HFFc6 (cell line): ENCODE results near the gene TLR2. TPM values are rescaled to one million over a fixed set of nuclear protein-coding genes. Genes with fewer than 3 reads are reported as not detected.

Experiments used
- DNase-seq: peaks from one replicate; pipeline ENCODE4 v3.0.0-alpha.2; 2018
- H3K27ac Mint-ChIP-seq: 2 replicates; pipeline ENCODE4 v1.8.0; 2020; ENCODE audit warnings: mild to moderate bottlenecking, mixed read lengths
- H3K27me3 Mint-ChIP-seq: 2 replicates; pipeline ENCODE4 v1.8.0; 2021; ENCODE audit warnings: mild to moderate bottlenecking, moderate library complexity, mixed read lengths; ENCODE audit not compliant: insufficient read depth
- H3K36me3 Mint-ChIP-seq: 2 replicates; pipeline ENCODE4 v1.8.0; 2021; ENCODE audit warnings: low read depth, mixed read lengths
- H3K4me1 Mint-ChIP-seq: 2 replicates; pipeline ENCODE4 v1.8.0; 2020; ENCODE audit warnings: low read depth, mixed read lengths
- H3K4me3 Mint-ChIP-seq: 2 replicates; pipeline ENCODE4 v1.8.0; 2020; ENCODE audit warnings: mild to moderate bottlenecking, moderate library complexity, mixed read lengths
- H3K9me3 Mint-ChIP-seq: 2 replicates; pipeline ENCODE4 v1.8.0; 2020; ENCODE audit warnings: mild to moderate bottlenecking, mixed read lengths
- total RNA-seq, 6 experiments: library from RNA; stranded (reverse); fragmentation: NEBNext Ultra II Directional; extraction: Animal tissue kit (Norgen Biotek cat#: 25700); gene quantifications; 2 replicates in 1 of 6; 3 replicates in 5 of 6; pipeline ENCODE4 v1.2.3, GENCODE V29; 2021
- TF ChIP-seq, protein P1 (sequence below): fragments of 200-600 bp; sonication (generic); IDR thresholded peaks from 2 replicates; pipeline ENCODE4 v1.5.0; 2021; ENCODE audit warnings: antibody characterized with exemption, mild to moderate bottlenecking

The TLR2 gene
- total RNA-seq, 6 experiments from 2014 or later: not detected

DNA sequence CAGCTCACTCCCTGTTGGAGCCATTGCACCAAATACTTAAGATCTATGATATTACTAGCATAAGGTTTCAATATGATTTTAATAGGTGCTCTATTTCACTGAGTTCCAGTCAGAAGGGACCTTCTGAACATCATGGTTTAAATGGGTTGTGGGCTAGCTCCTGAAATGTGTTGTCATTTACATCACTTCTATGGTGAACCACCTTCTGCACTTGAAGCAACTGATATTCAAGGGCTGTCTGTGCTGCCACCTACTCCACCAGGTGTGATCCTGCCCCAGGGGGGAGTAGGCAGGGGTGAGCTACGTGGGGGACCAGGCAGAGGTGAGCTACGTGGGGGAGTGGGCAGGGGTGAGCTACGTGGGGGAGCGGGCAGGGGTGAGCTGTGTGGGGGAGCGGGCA, 40.5 kb downstream of the TLR2 start:
- peaks cover 15% of the 10 kb centered on the region; the same call in 1 of the 2 replicates for H3K27me3 Mint-ChIP-seq
- TF ChIP-seq, protein P1, sequence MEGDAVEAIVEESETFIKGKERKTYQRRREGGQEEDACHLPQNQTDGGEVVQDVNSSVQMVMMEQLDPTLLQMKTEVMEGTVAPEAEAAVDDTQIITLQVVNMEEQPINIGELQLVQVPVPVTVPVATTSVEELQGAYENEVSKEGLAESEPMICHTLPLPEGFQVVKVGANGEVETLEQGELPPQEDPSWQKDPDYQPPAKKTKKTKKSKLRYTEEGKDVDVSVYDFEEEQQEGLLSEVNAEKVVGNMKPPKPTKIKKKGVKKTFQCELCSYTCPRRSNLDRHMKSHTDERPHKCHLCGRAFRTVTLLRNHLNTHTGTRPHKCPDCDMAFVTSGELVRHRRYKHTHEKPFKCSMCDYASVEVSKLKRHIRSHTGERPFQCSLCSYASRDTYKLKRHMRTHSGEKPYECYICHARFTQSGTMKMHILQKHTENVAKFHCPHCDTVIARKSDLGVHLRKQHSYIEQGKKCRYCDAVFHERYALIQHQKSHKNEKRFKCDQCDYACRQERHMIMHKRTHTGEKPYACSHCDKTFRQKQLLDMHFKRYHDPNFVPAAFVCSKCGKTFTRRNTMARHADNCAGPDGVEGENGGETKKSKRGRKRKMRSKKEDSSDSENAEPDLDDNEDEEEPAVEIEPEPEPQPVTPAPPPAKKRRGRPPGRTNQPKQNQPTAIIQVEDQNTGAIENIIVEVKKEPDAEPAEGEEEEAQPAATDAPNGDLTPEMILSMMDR: no peak
- no peaks in the 10 kb centered on the region for H3K36me3 Mint-ChIP-seq
- DNase-seq: no peak
- no peak overlapping the region for H3K4me3 Mint-ChIP-seq
- H3K9me3 Mint-ChIP-seq: no peaks in the 10 kb centered on the region
- H3K4me1 Mint-ChIP-seq: no peaks in the 10 kb centered on the region
- H3K27ac Mint-ChIP-seq: no peak overlapping the region

DNA sequence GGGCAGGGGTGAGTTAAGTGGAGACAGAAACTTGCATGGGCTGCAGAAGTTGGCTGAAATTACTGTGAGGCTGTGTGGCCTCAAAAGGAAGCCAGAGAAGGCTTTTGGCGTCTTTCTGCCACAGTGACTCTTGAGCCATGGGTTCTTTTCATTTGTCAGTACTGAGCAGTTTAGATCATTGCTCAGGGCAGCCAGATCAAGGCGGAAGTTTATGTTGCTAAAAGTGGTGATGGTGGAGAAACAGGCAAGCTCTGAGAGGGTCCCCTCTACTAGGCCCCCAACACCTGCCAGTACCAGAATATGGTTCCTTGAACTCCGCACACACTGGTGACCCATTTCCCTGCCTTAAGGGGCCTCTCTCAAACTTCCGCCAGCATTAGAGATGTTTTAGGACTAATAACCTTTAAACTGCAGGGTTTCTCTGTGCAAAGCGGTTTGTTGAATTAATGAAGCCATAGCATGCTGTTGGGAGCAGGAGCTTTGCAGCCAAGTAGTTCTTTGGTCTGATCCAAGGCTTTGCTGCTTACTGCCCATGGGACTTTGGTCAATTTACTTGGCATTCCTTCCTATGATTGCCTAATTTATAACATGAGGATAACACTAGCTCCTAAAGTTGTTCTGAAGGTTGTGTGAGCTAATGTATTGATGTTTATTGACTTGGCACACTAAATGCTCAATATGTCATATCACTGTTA, 41.2 kb downstream of the TLR2 start:
- no peaks in the 10 kb centered on the region for H3K4me1 Mint-ChIP-seq
- H3K27ac Mint-ChIP-seq: no peak overlapping the region
- peaks cover 15% of the 10 kb centered on the region; the same call in 1 of the 2 replicates for H3K27me3 Mint-ChIP-seq
- H3K4me3 Mint-ChIP-seq: no peak overlapping the region
- TF ChIP-seq, protein P1: no peak
- DNase-seq: no peak
- no peaks in the 10 kb centered on the region for H3K9me3 Mint-ChIP-seq
- no peaks in the 10 kb centered on the region for H3K36me3 Mint-ChIP-seq

DNA sequence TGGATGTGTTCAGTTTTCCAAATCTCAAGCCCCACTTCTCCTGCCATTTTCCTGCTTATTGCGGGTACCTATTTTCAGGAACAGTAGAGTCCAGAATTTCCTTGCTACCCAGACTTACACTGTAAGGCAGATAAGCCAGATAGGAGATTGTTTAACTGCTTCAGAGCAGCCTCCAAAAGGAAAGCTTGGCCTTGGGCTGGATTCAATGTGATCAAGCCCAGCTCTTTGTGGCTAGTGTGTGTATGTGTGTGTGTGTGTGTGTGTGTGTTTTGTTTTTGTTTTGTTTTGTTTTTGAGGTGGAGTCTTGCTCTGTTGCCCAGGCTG, 41.7 kb downstream of the TLR2 start:
- Mint-ChIP-seq H3K27me3 (peaks cover 15% of the 10 kb centered on the region; the same call in 1 of the 2 replicates), H3K9me3 (no peaks in the 10 kb centered on the region), H3K4me3 (no peak overlapping the region), H3K36me3 (no peaks in the 10 kb centered on the region), H3K27ac (no peak overlapping the region), H3K4me1 (no peaks in the 10 kb centered on the region)
- DNase-seq: no peak
- TF ChIP-seq, protein P1: no peak

DNA sequence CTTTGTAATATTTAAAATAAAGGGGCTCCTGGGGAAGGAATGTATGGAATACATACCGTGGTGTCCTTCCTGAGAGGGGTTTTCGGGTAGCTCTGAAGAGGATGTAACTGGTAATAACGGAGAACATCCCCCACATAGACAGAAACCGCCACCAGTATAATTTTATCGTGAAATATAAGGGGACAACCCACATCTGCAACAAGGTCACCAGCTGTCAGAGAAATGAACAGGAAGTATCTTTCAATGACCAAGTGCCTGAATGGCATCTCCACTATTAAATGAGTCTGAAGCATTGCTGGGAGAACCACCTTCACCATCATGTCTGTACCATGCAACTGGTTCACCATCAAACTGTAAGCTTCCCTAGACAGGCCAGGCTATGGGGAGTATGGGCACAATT, 44.1 kb downstream of the TLR2 start:
- TF ChIP-seq, protein P1: no peak
- no peak for DNase-seq
- Mint-ChIP-seq H3K9me3 (no peaks in the 10 kb centered on the region), H3K27me3 (peaks cover 13% of the 10 kb centered on the region; the same call in 1 of the 2 replicates), H3K27ac (no peak overlapping the region), H3K36me3 (no peaks in the 10 kb centered on the region), H3K4me1 (peaks cover 9% of the 10 kb centered on the region), H3K4me3 (no peak overlapping the region)

DNA sequence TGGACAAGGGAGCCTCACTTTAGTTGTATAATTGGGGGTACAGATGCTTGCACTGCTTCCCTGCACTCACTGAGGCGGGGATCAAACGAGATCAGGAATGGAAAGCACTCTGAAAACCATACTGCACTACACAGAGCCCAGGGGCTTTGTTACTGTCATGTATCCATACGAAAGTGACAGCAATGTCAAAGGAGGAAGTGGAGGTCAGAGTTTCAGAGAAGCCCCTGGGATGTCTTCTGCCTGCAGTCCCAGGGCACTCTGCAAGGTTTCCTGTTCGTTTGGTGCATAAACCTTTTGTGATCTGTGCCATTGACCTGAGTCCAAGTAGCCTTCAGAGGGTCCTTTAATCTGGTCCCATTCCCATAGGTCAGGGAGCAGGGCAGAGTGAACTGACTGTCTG, 44.6 kb downstream of the TLR2 start:
- Mint-ChIP-seq H3K27me3 (peaks cover 13% of the 10 kb centered on the region; the same call in 1 of the 2 replicates), H3K4me3 (no peak overlapping the region), H3K27ac (no peak overlapping the region), H3K36me3 (no peaks in the 10 kb centered on the region), H3K4me1 (peaks cover 9% of the 10 kb centered on the region), H3K9me3 (no peaks in the 10 kb centered on the region)
- TF ChIP-seq, protein P1: no peak
- no peak for DNase-seq
